KMS-11 (cell line): ENCODE data around the gene DLGAP1.

Experiments used
- H2AFZ ChIP-seq: fragments of 200-600 bp; sonication (generic); 2 replicates; pipeline ENCODE4 v1.6.1; 2016; ENCODE audit warnings: antibody characterized with exemption, mixed run types, low read depth
- H3K27ac ChIP-seq: fragments of 200-600 bp; sonication (generic); 2 replicates; pipeline ENCODE4 v1.6.1; 2016; ENCODE audit warnings: mild to moderate bottlenecking, mixed run types
- H3K27me3 ChIP-seq: fragments of 200-600 bp; sonication (generic); 2 replicates; pipeline ENCODE4 v1.6.1; 2017; ENCODE audit warnings: mild to moderate bottlenecking, low read depth, mixed run types, moderate library complexity; ENCODE audit not compliant: insufficient read depth
- H3K36me3 ChIP-seq: fragments of 200-600 bp; sonication (generic); 2 replicates; pipeline ENCODE4 v1.6.1; 2017; ENCODE audit warnings: mild to moderate bottlenecking, mixed run types; ENCODE audit not compliant: insufficient read depth
- H3K4me1 ChIP-seq: fragments of 200-600 bp; sonication (generic); 2 replicates; pipeline ENCODE4 v1.6.1; 2016; ENCODE audit warnings: mild to moderate bottlenecking, low read depth, mixed run types; ENCODE audit not compliant: poor library complexity, severe bottlenecking
- H3K4me2 ChIP-seq: fragments of 200-600 bp; sonication (generic); 2 replicates; pipeline ENCODE4 v1.7.0; 2016; ENCODE audit warnings: mild to moderate bottlenecking, mixed run types
- H3K4me3 ChIP-seq: fragments of 200-600 bp; sonication (generic); IDR thresholded peaks from 2 replicates; pipeline ENCODE4 v1.6.1; 2017; ENCODE audit warnings: low read depth, low read length, mixed read lengths; ENCODE audit not compliant: insufficient read depth
- H3K79me2 ChIP-seq: fragments of 200-600 bp; sonication (generic); 2 replicates; pipeline ENCODE4 v1.6.1; 2016; ENCODE audit warnings: low read depth, mixed run types; ENCODE audit not compliant: insufficient read depth
- H3K9ac ChIP-seq: fragments of 200-600 bp; sonication (generic); 2 replicates; pipeline ENCODE4 v1.6.1; 2016; ENCODE audit warnings: mild to moderate bottlenecking, mixed run types
- H4K20me1 ChIP-seq: fragments of 200-600 bp; sonication (generic); 2 replicates; pipeline ENCODE4 v1.6.1; 2016; ENCODE audit warnings: mild to moderate bottlenecking, mixed run types; ENCODE audit not compliant: insufficient read depth
- CTCF ChIP-seq: fragments of 200-600 bp; sonication (generic); conservative IDR thresholded peaks from 2 replicates; pipeline ENCODE4 v1.6.1; 2017; ENCODE audit warnings: low read depth, mild to moderate bottlenecking, antibody characterized with exemption, low read length, moderate library complexity, mixed read lengths

Gene DLGAP1

DNA sequence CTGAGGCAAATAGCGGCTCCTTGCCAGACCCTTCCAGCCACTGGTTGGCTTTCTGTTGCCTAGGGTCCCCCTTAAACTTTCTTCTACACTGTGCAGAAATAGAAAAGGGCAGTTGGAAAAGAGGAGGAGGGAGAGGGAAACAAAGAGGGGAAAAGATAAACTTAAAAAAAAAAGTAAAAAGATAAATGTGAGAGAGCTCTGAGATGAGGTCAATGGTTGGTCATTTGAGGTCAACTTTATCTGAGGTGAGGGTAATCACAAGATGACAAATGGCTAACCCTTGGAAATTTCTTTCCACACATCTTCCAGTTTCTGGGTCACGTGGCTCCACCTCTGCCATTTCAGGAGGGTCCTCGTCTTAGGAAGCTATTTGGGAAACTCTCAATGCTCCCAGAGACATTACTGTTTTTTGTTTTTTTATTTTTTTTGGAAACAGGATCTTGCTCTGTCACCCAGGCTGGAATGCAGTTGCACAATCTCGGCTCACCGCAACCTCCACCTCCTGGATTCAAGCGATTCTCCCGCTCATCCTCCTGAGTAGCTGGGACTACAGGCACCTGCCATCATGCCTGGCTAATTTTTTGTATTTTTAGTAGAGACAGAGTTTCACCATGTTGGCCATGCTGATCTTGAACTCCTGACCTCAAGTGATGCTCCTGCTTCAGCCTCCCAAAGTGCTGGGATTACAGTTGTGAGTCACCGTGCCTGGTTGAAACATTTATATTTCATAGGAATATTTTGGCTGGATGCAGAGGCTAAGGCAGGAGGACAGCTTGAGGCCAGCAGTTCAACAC lies 805.3 kb downstream of the DLGAP1 start:
- Histone ChIP-seq H4K20me1 (no peaks in the 10 kb centered on the region), H3K4me1 (peaks cover 8% of the 10 kb centered on the region), H3K4me2 (0 out of 2 replicates have a peak overlapping the region, but pooled peaks have one; percentile 9), H3K4me3 (no peak overlapping the region), H3K9ac (no peak overlapping the region), H3K79me2 (no peaks in the 10 kb centered on the region), H2AFZ (no peak overlapping the region), H3K27me3 (no peaks in the 10 kb centered on the region), H3K27ac (no peak overlapping the region), H3K36me3 (no peaks in the 10 kb centered on the region)
- TF ChIP-seq CTCF: no peak

- TF ChIP-seq CTCF: no peak
- H3K4me3 ChIP-seq: no peak overlapping the region
- no peaks in the 10 kb centered on the region for H4K20me1 ChIP-seq
- no peak overlapping the region for H2AFZ ChIP-seq
- H3K4me1 ChIP-seq: peaks cover 8% of the 10 kb centered on the region
- H3K36me3 ChIP-seq: no peaks in the 10 kb centered on the region
- no peak overlapping the region for H3K9ac ChIP-seq
- 0 out of 2 replicates have a peak overlapping the region, but pooled peaks have one; percentile 9 for H3K4me2 ChIP-seq
- no peaks in the 10 kb centered on the region for H3K79me2 ChIP-seq
- H3K27ac ChIP-seq: no peak overlapping the region
- H3K27me3 ChIP-seq: no peaks in the 10 kb centered on the region
Measured at GRCh38 chr18:3649135-3649632, 805.9 kb downstream of the DLGAP1 start.

GRCh38 chr18:3648641-3649040 lies 806.5 kb downstream of the DLGAP1 start:
- no peaks in the 10 kb centered on the region for H3K36me3 ChIP-seq
- H3K4me2 ChIP-seq: no peak overlapping the region
- H4K20me1 ChIP-seq: no peaks in the 10 kb centered on the region
- TF ChIP-seq CTCF: no peak
- H2AFZ ChIP-seq: no peak overlapping the region
- H3K4me1 ChIP-seq: peaks cover 8% of the 10 kb centered on the region
- H3K9ac ChIP-seq: no peak overlapping the region
- no peaks in the 10 kb centered on the region for H3K79me2 ChIP-seq
- H3K27ac ChIP-seq: no peak overlapping the region
- H3K27me3 ChIP-seq: no peaks in the 10 kb centered on the region
- no peak overlapping the region for H3K4me3 ChIP-seq

GRCh38 chr18:3648200-3648599 lies 806.9 kb downstream of the DLGAP1 start:
- Histone ChIP-seq H3K4me1 (peaks cover 8% of the 10 kb centered on the region), H3K79me2 (no peaks in the 10 kb centered on the region), H3K9ac (no peak overlapping the region), H3K4me3 (no peak overlapping the region), H3K27me3 (no peaks in the 10 kb centered on the region), H3K36me3 (no peaks in the 10 kb centered on the region), H4K20me1 (no peaks in the 10 kb centered on the region), H2AFZ (no peak overlapping the region), H3K27ac (no peak overlapping the region), H3K4me2 (no peak overlapping the region)
- no peak for TF ChIP-seq CTCF
